Astrocyte of the spinal cord (primary cell): ENCODE data around the gene BCAS2.

Experiments used
- DNase-seq: peaks from one replicate; pipeline ENCODE4 v3.0.0; 2011; ENCODE audit warnings: low read depth, low spot score
- H3K4me3 ChIP-seq: 2 replicates; pipeline ENCODE4 v1.5.1; 2011; ENCODE audit warnings: low read depth, mild to moderate bottlenecking, low read length, moderate library complexity
- in situ Hi-C: cut with HindIII; loops from 2 replicates; pipeline ENCODE4 v1.10.0; 2017; ENCODE audit warnings: low sequenced_read_pairs
- TF ChIP-seq, protein P1 (sequence below): IDR thresholded peaks from 2 replicates; pipeline ENCODE4 v1.5.1; 2012; ENCODE audit warnings: low read depth, mild to moderate bottlenecking, low read length, inconsistent platforms

BCAS2 gene

DNA sequence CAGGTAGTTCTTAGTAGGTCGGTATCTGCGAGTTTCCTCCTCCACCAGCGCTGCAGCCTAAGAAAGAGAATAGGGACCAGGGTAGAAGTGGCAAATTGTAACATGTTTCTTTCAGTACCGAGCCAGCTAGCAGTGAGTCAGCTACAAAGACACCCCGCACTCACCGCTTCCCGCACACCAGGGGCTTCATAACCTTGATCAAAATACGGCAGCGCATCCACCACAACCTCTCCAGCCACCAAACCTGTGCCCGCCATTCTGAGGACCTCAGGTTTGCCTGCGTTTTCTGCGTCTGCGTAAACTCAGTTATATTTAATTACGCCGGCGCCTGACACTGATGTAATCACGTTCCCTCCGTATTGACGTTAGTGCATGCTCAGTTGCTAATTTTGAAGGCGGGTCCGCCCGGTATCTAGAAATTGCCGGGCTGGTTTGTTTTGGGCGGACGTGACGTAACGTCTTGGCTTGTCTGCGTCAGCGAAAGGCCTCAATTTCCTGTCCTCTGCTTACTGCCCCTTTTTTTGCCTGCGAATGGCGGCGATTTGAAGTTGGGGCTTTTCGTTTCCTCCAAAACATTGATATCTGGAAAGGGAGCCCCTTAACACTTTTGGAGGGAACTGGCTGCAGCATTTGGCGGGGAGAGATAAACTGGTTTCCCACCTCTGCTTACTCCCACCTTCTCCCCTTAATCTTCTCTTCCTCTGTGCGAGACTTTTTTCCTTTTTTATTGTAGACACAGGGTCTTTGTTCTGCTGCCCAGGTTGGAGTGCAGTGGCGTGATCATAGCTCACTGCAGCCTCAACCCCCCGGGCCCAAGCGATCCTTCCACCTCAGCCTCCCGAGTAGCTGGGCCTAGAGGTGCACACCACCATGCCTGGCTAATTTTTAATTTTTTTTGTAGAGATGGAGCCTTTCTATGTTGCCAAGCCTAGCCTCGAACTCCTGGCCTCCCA, at the start of gene BCAS2:
TSS of gene BCAS2 (minus strand) at position 281 of the 953 bp plus-strand sequence. CDS start at position 257, 24 bp downstream.
- DNase-seq: peak; percentile 99
- in situ Hi-C loops: no loop called here
- H3K4me3 ChIP-seq: peak within 1 kb of the TSS; percentile 87
- TF ChIP-seq, protein P1, sequence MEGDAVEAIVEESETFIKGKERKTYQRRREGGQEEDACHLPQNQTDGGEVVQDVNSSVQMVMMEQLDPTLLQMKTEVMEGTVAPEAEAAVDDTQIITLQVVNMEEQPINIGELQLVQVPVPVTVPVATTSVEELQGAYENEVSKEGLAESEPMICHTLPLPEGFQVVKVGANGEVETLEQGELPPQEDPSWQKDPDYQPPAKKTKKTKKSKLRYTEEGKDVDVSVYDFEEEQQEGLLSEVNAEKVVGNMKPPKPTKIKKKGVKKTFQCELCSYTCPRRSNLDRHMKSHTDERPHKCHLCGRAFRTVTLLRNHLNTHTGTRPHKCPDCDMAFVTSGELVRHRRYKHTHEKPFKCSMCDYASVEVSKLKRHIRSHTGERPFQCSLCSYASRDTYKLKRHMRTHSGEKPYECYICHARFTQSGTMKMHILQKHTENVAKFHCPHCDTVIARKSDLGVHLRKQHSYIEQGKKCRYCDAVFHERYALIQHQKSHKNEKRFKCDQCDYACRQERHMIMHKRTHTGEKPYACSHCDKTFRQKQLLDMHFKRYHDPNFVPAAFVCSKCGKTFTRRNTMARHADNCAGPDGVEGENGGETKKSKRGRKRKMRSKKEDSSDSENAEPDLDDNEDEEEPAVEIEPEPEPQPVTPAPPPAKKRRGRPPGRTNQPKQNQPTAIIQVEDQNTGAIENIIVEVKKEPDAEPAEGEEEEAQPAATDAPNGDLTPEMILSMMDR: no peak

DNA sequence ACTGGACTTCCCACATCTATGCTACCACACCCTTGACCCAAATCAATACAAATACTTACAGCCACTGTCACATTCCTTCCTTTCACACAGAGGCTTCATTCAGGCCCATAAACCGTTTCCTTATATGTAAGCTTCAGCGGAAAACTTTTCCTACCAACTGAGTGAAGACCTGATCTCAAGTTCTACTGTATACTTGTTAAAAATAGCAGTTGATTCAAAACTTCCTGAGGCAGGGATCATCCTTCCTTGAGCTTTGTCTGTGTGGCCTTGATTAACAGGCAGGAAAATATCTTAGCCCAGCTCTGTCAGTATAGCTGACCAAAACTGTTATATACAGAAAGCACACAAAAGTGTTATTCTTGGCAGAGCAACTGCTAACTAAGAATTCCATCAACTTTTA, 45.7 kb upstream of the BCAS2 start:
- DNase-seq: no peak
- TF ChIP-seq, protein P1: no peak
- in situ Hi-C loops: no loop called here
- H3K4me3 ChIP-seq: no peak overlapping the region

DNA sequence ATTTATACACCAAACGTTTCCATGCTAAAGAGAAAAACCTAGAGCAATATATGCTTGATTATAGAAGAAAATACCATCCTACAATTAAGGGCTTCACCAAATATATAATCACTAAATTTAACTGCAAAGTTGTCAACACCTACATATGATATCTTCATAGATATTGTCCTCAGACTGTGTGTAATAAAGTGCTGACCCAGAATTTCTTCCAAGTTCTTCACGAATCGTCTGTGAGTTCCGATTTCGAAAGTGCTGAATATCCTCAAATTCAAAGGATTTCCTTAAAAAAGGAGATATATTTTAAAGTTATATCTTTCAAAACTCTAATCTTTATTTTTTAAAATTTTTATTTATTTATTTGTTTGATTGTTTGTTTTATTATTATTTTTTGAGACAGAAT, 41.9 kb upstream of the BCAS2 start:
- in situ Hi-C loops: no loop called here
- DNase-seq: no peak
- TF ChIP-seq, protein P1: no peak
- H3K4me3 ChIP-seq: no peak overlapping the region

DNA sequence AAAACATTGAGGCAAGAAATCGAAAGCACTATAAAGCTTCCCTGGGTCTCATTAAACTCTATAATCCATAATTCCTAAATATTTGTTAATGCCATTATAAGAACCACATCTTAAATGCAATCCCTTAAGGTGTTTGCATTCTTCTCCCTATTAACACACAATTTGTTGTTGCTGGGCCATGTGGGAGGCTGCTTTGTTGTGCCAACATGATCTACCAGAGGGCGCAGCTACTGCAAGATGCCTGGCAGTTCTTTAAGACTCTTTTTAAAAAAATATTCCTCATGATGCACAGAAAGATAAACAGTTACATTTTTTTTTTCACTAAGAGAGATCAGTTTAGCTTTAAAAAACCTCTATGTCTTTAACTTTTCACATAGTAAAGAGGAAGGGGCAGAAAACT, 39.0 kb upstream of the BCAS2 start:
- H3K4me3 ChIP-seq: no peak overlapping the region
- TF ChIP-seq, protein P1: no peak
- in situ Hi-C loops: no loop called here
- DNase-seq: no peak

DNA sequence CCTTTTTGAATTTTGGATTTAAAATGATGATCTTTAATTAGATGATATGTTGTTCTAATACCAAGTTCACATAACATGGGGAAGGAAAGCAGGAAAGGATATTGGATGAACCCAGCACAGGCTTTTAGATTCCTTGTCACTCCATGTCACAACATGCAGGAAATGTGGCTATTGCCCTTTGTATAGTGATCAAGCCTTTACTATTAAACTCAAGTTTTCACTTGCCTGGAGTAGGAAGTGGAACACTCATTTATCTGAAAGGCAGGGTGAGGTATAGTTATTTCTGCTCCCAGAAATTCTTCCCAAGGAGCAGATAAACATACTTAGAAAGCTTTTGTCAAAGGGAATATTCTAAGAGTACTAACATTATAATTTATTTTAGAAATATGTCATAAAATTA, 37.2 kb upstream of the BCAS2 start:
- no peak for DNase-seq
- TF ChIP-seq, protein P1: no peak
- in situ Hi-C loops: no loop called here
- H3K4me3 ChIP-seq: no peak overlapping the region

DNA sequence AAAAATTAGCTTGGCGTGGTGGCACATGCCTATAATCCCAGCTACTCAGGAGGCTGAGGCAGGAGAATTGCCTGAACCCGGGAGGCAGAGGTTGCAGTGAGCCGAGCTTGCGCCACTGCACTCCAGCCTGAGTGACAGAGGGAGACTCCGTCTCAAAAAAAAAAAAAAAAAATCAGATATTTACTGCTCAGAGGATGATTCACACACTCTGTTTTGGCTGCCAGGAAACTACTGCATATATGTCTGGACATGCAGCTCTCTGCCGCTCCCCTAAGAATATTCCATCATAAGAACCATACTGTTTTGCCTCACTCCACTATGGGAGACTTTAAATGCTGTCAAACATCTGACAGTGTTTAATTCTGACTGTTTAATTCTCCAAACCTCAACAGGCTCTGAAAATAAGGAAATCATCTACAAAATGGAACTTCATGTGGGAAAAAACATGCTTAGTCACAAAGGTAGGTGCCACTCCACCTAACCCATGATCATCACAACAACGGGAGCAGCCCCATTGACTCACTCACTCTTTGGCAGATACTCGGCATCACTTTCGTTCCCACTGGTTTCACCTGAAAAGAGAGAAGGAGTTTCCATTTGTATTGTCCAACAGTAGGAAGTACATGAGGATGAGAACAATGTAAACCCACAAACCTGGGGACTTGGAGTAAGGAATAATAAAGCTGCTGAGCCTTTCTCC, 29.3 kb upstream of the BCAS2 start:
- H3K4me3 ChIP-seq: no peak overlapping the region
- DNase-seq: peak; percentile 10
- TF ChIP-seq, protein P1: no peak
- in situ Hi-C loops: no loop called here
